Adrenal gland (tissue), 5 donors: ENCODE measurements around the gene BSN.

ENCODE experiments used
- CTCF ChIP-seq, 6 experiments: fragments of 450-650 bp in 4 of 6; fragments of 200-600 bp in 2 of 6; sonication (generic) in 1 of 6; IDR thresholded peaks; 1 replicate in 5 of 6; 2 replicates in 1 of 6; pipeline versions ENCODE4 v1.5.1 to v1.8.0; 2016 to 2021; ENCODE audit warnings: antibody characterized with exemption in 6 of 6, mild to moderate bottlenecking in 2 of 6, moderate library complexity in 1 of 6
- POLR2A ChIP-seq, 2 donors: fragments of 450-650 bp; IDR thresholded peaks; one replicate each; pipeline ENCODE4 v1.6.1; 2017; ENCODE audit warnings: antibody characterized with exemption in 2 of 2, mild to moderate bottlenecking in 2 of 2, moderate library complexity in 1 of 2
- donor health status: DM: no; HTN: no; CAD: no.

DNA sequence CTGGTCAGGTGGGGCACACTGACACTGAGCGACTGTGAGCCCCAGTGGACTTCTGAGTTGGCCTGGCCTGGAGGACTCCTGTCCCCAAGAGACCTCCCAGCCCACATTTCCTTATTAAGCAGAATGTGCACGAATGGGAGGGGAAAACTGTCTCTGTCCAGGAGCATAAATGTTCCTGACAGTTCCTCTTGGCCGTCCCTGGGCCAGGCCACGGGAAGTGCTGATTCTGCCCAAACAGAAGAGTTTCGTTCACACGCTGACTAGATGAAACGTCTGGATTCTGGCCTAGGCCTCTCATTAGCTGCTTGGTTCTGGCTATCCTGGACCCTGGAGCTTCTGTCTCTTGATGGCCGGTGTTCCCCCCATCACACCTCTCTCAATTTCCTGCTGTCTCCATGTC, 90.4 kb downstream of the BSN start:
- TF ChIP-seq CTCF (IDR thresholded peaks at IDR 0.05) (no peak), POLR2A (IDR thresholded peaks at IDR 0.05) (no peak)
